ENCODE results near the gene ZNF689. TPM values are rescaled to one million over a fixed set of nuclear protein-coding genes. Genes with fewer than 3 reads are reported as not detected.

The ZNF689 gene
- total and polyA plus RNA-seq, 2 of the 4 experiments (the other 2 are of a cell fraction): 2.7 to 2.9 TPM

GRCh38 chr16:30633526-30633925 is 23.3 kb upstream of the ZNF689 start:
- H3K36me3 ChIP-seq (ENCODE audit: control insufficient read depth, insufficient read depth, low read length): no peaks in the 10 kb centered on the region
- H3K9me3 ChIP-seq (ENCODE audit: control insufficient read depth, insufficient read depth, low read length): no peaks in the 10 kb centered on the region
- ChIA-PET POLR2A (ENCODE audit: unreplicated experiment) (no interaction called here), CTCF (interaction anchor here (1.0 kb wide), 1 partner anchor 17 kb away, joined by 3 read pairs; the partner anchor contains the start of gene PRR14)
- H3K4me2 ChIP-seq (ENCODE audit: low read depth, low read length): peak overlapping the region; percentile 41
- peak overlapping the region; percentile 78 for H3K4ac ChIP-seq (ENCODE audit: low read depth, low read length)
- peak overlapping the region; percentile 63 for H2BK5ac ChIP-seq (ENCODE audit: low read depth, low read length, poor library complexity, severe bottlenecking)
- H3K56ac ChIP-seq (ENCODE audit: extremely low read depth, insufficient read depth, low read length): peak overlapping the region; percentile 14; the same call in 1 of the 2 replicates
- H3K27me3 ChIP-seq (ENCODE audit: control insufficient read depth, insufficient read depth, low read length): no peaks in the 10 kb centered on the region
- ATAC-seq (ENCODE audit: low read depth) (no peak), DNase-seq (no peak)
- no peaks in the 10 kb centered on the region for H4K20me1 ChIP-seq (ENCODE audit: insufficient read depth, low read length)
- peak overlapping the region; percentile 73; the same call in 1 of the 2 replicates for H2AK5ac ChIP-seq (ENCODE audit: low read depth, low read length)
- H3K14ac ChIP-seq (replicated peaks; ENCODE audit: low read depth, low read length): peak overlapping the region; percentile 75
- WGBS, 2 experiments (ENCODE audit: extremely low coverage in 2 of 2, insufficient read length in 1 of 2): no CpG with 5 or more reads among the region's 17 CpGs
- no peak overlapping the region for H2BK20ac ChIP-seq (ENCODE audit: low read depth, low read length)
- no peaks in the 10 kb centered on the region for H3K4me1 ChIP-seq (ENCODE audit: control insufficient read depth, insufficient read depth, low read length)
- peaks cover 8 to 19% of the 10 kb centered on the region in 2 experiments; a peak in 3 of 4 replicates for H3K79me1 ChIP-seq (ENCODE audit: low read depth in 1 of 2, low read length in 2 of 2)
- peak overlapping the region; percentile 2; the same call in 1 of the 2 replicates for H3K9ac ChIP-seq (ENCODE audit: low read depth, low read length)
- H4K5ac ChIP-seq (ENCODE audit: low read depth, low read length): peak overlapping the region; percentile 42
- no peak for TF ChIP-seq RAD21 (IDR thresholded peaks at IDR 0.05; ENCODE audit: low read length)
- no peak for TF ChIP-seq NFE2L2 (IDR thresholded peaks at IDR 0.05; ENCODE audit: low read depth, low read length)
- TF ChIP-seq RCOR1 (IDR thresholded peaks at IDR 0.05; ENCODE audit: insufficient replicate concordance, low read length): no peak
- no peak for TF ChIP-seq POLR2A (IDR thresholded peaks at IDR 0.05; ENCODE audit: low read depth, low read length)
- no peak for TF ChIP-seq MAFK (IDR thresholded peaks at IDR 0.05; ENCODE audit: low read depth, low read length)
- no peak for TF ChIP-seq RFX5 (IDR thresholded peaks at IDR 0.05; ENCODE audit: low read depth, low read length)
- TF ChIP-seq ELK1 (IDR thresholded peaks at IDR 0.05; ENCODE audit: borderline replicate concordance, low read depth, low read length): no peak
- no peak for TF ChIP-seq CTCF (conservative IDR thresholded peaks at IDR 0.05; ENCODE audit: low read depth, low read length)
- TF ChIP-seq FOS (IDR thresholded peaks at IDR 0.05; ENCODE audit: low read depth, low read length): no peak
- TF ChIP-seq CEBPB (IDR thresholded peaks at IDR 0.05; ENCODE audit: low read depth, low read length): no peak
- no peak for TF ChIP-seq SMC3 (IDR thresholded peaks at IDR 0.05; ENCODE audit: low read depth, low read length)
- no peak for TF ChIP-seq MXI1 (IDR thresholded peaks at IDR 0.05; ENCODE audit: borderline replicate concordance, low read depth, low read length)
- TF ChIP-seq USF2 (IDR thresholded peaks at IDR 0.05; ENCODE audit: low read depth, low read length): no peak
- TF ChIP-seq CHD1 (IDR thresholded peaks at IDR 0.05; ENCODE audit: low read depth, low read length): no peak
- TF ChIP-seq MAZ (IDR thresholded peaks at IDR 0.05; ENCODE audit: borderline replicate concordance, low read depth, low read length): no peak
- TF ChIP-seq BHLHE40 (IDR thresholded peaks at IDR 0.05; ENCODE audit: low read depth, low read length): no peak
- H4K91ac ChIP-seq (ENCODE audit: insufficient read depth, low read depth, low read length): 0 out of 2 replicates have a peak overlapping the region, but pooled peaks have one; percentile 54
- peak overlapping the region; percentile 88 for H3K4me3 ChIP-seq (ENCODE audit: insufficient read depth, low read depth, low read length)
- in situ Hi-C loops (cut with MboI; ENCODE audit: low sequenced_read_pairs) (loop anchor here (5.0 kb wide), 1 partner anchor 186 kb away; the partner anchor contains the start of gene SEPHS2), intact Hi-C loops (cut with micrococcal nuclease) (no loop called here), dilution Hi-C loops (cut with HindIII; ENCODE audit: low sequenced_read_pairs, unreplicated experiment) (no loop called here)
- H2BK15ac ChIP-seq (ENCODE audit: low read depth, low read length): no peak overlapping the region; the same call in 2 of the 3 replicates
- no TSS peak for BruUV-seq (replicated peaks)
- H3K9me1 ChIP-seq (ENCODE audit: insufficient read depth, low read length): no peaks in the 10 kb centered on the region; the same call in 1 of the 2 replicates
- H2AK9ac ChIP-seq (replicated peaks; ENCODE audit: low read depth, low read length, poor library complexity): peak overlapping the region; percentile 85
- H3K23ac ChIP-seq (ENCODE audit: low read depth, low read length): no peak overlapping the region
- H3K18ac ChIP-seq (ENCODE audit: low read depth, low read length): no peak overlapping the region
- peak overlapping the region; percentile 50 to 91 for H4K8ac ChIP-seq (ENCODE audit: low read depth in 2 of 2, low read length in 2 of 2)
- peak overlapping the region; percentile 3 for H3K27ac ChIP-seq (ENCODE audit: insufficient read depth, low read length)
- H2BK120ac ChIP-seq (ENCODE audit: low read depth, low read length): no peak overlapping the region
- H2AFZ ChIP-seq (replicated peaks; ENCODE audit: low read length, poor library complexity): peak overlapping the region; percentile 90

Measured in IMR-90 (cell line).